Epithelial cell of proximal tubule (primary cell): ENCODE measurements around the gene ACACA. TPM values are rescaled to one million over a fixed set of nuclear protein-coding genes. Genes with fewer than 3 reads are reported as not detected.

Experiments
- DNase-seq: peaks from one replicate; pipeline ENCODE4 v3.0.0-alpha.2; 2011; ENCODE audit warnings: low read depth
- H3K4me3 ChIP-seq: 2 replicates; pipeline ENCODE4 v1.5.1; 2011; ENCODE audit warnings: low read depth, mild to moderate bottlenecking, low read length
- total RNA-seq: library from RNA; depleted of rRNA; stranded (reverse); fragments of >200 nt; gene quantifications from 2 replicates; pipeline ENCODE4 v1.2.3, GENCODE V29; 2015
- TF ChIP-seq, protein P1 (sequence below): conservative IDR thresholded peaks from 2 replicates; pipeline ENCODE4 v1.5.1; 2012; ENCODE audit warnings: low read depth, mild to moderate bottlenecking, low read length

ACACA gene
- total RNA-seq, 1 donor from 2014 or later: 26.4 TPM

DNA sequence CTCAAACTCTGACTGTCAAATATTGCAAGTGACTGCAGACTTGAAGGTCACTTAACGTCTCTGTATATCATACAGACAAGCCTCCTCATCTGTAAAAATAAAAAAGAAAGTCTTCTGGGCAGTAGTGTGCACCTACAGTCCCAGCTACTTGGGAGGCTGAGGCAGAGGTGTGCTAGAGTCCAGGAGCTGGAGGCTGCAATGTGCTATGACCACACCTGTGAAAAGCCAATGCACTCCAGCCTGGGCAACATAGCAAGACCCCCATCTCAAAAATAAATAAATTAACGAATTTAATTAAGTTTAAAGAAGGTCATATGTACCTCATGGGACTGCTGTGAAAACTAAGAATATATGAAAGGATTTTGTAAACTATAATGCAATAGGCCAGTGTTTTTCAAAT lies 65.8 kb downstream of the ACACA start:
- TF ChIP-seq, protein P1, sequence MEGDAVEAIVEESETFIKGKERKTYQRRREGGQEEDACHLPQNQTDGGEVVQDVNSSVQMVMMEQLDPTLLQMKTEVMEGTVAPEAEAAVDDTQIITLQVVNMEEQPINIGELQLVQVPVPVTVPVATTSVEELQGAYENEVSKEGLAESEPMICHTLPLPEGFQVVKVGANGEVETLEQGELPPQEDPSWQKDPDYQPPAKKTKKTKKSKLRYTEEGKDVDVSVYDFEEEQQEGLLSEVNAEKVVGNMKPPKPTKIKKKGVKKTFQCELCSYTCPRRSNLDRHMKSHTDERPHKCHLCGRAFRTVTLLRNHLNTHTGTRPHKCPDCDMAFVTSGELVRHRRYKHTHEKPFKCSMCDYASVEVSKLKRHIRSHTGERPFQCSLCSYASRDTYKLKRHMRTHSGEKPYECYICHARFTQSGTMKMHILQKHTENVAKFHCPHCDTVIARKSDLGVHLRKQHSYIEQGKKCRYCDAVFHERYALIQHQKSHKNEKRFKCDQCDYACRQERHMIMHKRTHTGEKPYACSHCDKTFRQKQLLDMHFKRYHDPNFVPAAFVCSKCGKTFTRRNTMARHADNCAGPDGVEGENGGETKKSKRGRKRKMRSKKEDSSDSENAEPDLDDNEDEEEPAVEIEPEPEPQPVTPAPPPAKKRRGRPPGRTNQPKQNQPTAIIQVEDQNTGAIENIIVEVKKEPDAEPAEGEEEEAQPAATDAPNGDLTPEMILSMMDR: no peak
- H3K4me3 ChIP-seq: no peak overlapping the region

DNA sequence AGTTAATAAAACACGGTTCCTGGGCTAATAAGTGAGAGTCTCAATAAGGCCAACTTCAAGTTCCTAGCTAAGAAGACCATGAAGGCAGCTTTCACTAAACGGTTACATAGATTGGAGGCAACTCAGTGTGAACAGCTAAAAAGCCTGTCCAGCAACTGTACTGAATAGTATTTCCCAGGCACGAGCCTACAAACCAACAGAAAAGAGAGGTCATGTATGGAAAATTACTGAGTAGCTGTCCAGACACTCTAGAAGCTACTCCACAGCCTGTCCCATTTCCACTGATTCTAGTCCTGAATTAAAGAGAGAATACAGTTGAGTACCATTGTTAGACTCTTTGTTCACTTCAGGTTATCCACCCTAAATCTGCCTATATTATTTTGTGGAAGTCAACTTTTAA lies 67.3 kb downstream of the ACACA start:
- TF ChIP-seq, protein P1: no peak
- no peak for DNase-seq
- H3K4me3 ChIP-seq: no peak overlapping the region

More for the DNA sequence above, 65.8 kb downstream of the ACACA start:
- no peak for DNase-seq

DNA sequence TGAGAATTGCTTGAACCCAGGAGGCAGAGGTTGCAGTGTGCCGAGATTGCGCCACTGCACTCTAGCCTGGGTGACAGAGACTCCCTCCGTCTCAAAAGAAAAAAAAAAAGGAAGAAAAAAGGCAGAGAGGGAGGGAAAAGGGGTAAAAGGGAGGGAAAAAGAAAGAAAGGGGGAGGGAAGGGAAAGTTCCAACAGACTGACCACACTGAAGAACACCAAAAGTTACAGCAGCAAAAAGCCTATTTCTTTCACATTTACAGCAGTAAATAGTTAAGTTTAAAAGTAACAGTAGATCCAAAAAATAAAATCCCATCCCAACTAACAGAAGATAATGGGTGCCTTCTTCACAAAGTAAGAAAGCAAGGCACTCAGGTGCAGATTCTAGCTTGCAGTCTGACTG lies 67.8 kb downstream of the ACACA start:
- TF ChIP-seq, protein P1: no peak
- no peak for DNase-seq
- no peak overlapping the region for H3K4me3 ChIP-seq

DNA sequence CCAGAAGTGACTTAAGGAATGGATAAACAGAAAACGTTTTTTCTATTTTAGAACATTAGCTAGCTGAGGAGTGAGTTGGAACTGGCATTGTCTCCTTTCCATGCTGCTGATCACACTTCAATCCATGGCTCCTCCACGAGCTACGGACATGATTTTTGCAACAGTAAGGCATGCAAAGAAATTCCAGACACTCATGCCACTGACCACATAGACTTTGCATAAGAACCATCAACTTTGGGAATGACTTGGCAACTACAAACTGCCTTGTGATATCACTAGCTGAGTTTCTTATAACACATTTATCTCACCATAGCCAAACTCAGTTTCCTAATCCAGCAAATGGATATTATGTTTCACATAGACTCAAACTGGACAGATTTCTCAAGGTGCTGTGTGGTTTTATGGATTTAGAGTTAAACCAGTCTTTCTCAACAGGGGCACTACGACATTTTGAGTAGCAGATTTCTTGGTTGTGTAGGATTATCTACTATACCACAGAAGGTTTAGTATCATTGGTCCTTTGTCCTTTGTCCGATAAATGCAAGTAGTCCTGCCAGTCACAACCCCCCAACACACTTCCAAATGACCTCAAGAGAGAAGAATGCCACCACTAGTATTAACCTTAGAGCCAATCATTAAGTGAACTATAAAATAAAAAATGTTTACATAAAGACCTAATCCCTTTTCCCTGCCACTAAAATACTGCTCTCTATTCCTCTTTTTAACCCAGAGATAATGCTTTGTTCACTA lies 79.1 kb downstream of the ACACA start:
- no peak overlapping the region for H3K4me3 ChIP-seq
- TF ChIP-seq, protein P1: no peak
- DNase-seq: peak; percentile 72

DNA sequence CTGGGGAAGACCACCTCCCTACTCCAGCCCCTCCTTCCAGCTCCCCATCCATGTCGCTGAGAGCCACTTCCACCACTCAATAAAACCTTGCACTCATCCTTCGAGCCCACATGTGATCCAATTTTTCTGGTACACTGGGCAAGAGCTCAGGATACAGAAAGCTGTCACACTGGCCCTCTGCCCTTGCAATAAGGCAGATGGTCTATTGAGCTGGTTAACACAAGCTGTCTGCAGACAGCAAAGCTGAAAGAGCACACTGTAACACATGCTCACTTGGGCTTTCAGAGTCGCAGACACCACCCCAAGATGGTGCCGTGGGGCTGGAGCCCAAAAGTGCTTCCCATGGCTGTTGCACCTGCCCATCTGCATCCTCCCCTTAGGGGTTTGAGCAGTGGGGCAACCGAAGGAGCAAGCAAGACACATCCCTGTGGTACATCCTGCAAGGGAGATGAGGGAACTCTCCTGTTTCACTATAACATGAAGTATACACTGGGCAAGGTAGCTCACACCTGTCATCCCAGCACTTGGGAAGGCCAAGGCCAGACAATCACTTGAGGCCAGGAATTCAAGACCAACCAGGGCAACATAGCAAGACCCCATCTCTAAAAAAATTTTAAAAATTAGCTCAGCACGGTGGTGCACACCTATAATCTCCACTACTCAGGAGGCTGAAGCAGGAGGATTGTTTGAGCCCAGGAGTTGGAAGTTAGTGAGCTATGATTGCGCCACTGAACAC lies 83.6 kb downstream of the ACACA start:
- DNase-seq: no peak
- TF ChIP-seq, protein P1: no peak
- no peak overlapping the region for H3K4me3 ChIP-seq

DNA sequence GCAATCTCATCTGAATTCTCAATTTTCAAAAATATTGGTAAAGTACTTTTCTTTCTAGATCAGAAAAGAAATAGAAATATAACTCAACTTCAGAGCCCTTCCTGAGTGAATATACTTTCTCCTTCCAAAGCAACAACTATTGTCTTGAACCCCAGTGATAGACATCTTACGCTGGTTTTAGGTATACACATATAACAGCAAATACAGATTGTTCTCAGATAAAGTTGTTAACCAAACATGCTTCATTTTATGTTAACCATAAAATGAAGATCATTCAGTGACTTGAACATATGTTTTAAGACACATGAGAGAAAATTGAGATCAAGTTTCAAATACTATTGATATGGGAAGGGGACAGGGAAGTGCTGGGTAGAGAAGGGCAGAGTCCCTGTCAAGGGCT lies 84.5 kb downstream of the ACACA start:
- TF ChIP-seq, protein P1: no peak

More for the DNA sequence above, 84.5 kb downstream of the ACACA start:
- no peak for DNase-seq
- H3K4me3 ChIP-seq: no peak overlapping the region
